ENCODE results near the gene MNT.

GRCh38 chr17:2363318-2363717 is 37.5 kb downstream of the MNT start:
- TF ChIP-seq CTCF (IDR thresholded peaks at IDR 0.05) = no peak
- no peak for TF ChIP-seq POLR2AphosphoS5 (IDR thresholded peaks at IDR 0.05)
- no peak for TF ChIP-seq POLR2A (IDR thresholded peaks at IDR 0.05)
- TF ChIP-seq EP300 (IDR thresholded peaks at IDR 0.05) = no peak
